Ureter (tissue), 1 donor: ENCODE data around the gene GPS1. TPM values are rescaled to one million over a fixed set of nuclear protein-coding genes. Genes with fewer than 3 reads are reported as not detected.

Source experiments
- DNase-seq: peaks from one replicate; pipeline ENCODE4 v3.0.0-alpha.2; 2020; ENCODE audit warnings: low spot score
- total RNA-seq: library from RNA; stranded (reverse); gene quantifications from one replicate; pipeline ENCODE4 v1.2.4, GENCODE V29; 2023
- donor health status: DM: yes; HTN: yes; CAD: no.

The GPS1 gene
- 91.2 TPM for total RNA-seq

DNA sequence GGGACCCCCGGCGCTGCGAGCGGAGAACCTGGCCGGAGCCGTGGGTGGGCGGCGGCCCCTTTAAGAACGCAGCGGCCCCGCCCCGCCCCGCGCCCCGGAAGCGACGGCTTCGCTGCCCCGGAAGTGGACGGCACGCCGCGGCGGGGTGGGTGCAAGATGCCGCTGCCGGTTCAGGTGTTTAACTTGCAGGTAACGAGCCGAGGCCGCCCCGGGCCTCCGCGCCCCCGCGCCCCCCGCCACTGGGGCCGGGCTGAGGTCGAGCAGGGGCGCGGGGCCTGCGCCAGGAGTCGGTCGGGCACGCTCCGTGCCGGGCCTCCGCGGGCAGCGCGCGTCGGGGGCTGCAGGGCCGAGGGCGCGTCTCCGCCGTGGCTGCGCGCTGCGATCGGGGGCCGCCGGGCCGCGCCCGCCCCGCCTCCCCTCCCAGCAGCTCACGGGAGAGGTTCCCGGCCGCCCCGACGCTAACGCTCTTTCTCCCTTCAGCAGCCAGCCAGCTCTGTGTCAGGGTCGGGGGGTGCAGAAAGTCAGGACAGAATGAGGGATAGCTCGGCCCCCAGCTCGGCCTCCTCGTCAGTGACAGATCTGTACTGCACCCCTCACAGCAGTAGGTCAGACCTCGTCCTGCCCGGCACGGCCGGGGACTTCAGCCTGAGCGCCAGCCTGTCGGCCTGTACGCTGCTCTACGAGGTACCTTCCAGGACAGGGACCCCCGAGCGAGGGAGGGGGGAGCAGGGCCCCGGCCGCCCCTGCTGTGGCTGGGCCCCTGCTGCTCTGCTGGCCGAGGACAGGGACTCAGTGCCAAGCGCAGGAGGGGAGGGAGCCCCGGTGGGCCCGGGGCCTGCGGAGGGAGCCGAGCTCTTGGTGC is at the start of gene GPS1, which contains the start of gene RFNG:
TSS of gene GPS1 (plus strand) at position 123 of the 862 bp plus-strand sequence. CDS start at position 157, 34 bp downstream.
TSS of gene RFNG (minus strand) at position 36 of the 862 bp plus-strand sequence. CDS start 45 bp downstream, outside the sequence.
- DNase-seq = peak; percentile 80

DNA sequence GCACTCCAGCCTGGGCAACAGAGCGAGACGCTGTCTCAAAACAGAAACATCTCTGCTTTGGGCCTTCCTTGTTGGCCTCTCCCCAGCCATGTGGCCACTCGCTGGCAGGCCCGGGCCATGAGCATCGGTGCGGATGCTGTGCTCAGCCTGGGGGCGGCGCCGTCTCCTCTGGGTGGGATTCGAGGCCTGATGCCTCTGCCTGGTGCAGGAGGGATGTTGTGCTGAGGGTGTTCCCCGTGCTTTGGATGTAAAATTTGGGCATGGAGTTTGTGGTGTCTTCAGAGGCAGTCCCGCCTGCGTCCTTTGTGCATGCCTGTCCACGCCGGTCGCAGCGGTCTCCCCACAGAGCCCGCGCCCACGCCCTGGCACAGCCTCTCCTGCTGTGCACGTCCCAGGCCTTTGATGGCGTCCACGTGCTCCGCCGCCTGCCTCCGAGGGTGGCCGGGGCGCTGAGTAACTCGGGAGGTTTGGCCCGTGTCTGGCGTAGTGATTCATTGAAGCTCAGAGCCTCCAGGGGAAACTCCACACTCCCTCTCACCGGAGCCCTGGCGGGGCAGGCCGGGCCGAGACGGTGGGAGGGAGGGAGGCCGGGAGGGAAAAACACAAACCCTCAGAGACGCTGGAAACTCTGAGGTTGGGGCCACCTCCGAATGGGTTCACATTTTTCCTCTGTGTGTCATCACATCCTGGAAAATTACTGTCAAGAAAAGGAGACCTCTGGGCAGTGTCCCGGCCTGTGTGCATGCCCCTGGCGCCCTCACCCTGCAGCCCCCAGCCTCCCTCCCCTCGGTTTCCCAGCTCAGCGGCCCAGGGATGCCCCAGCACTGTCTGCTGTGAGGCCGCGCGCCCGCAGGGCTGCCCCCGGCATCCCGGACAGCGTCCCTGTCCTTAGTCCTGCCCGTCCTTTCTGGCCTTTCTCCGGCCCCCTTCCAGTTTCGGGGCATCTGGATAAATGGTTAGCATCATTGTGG is 48.0 kb upstream of the GPS1 start:
- DNase-seq = peak; percentile 79

DNA sequence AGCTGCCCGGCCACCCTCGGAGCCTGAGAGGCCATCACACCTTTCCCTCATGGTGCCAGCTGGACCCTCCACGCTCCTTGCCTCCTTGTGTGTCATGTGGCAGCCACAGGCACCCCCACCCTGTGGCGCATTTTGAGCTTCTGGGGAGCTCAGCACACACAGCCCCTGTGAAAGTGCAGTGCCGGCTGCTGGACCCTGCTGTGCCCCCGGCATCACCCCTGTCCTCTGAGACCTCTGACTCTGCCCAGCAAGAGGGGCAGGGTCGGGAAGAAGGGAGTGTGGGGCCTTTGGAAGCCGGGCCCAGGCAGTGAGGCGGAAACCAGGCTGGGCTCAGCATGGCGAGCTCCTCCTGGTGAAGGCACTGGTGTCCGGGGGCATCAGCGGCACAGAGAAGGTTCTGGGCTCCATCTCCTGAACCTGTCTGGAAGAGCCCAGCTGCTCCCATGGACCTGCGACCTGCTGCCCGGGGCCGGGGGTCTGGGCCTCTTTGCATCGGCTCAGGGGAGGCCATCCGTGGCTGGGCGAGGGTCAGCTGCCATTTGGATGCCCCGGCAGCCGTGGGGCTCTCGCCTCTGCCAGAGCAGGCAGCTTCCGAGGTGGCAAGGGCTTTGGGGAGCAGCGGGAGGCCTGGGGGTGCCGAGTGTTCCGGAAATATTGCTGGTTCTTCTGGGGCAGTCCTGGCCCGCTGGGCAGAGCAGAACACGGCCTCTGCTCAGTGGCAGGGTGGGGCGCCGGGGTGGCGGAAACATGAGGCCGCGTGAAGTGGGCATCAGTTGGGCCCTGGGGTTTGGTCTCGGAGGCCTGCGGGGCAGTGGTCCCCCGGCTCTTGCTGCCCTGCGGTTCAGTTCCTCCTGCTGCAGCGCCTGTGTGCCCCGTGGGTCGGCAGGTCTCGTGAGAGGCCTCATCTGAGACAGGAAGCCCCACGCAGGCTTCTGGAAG is 46.9 kb upstream of the GPS1 start:
- DNase-seq = no peak

DNA sequence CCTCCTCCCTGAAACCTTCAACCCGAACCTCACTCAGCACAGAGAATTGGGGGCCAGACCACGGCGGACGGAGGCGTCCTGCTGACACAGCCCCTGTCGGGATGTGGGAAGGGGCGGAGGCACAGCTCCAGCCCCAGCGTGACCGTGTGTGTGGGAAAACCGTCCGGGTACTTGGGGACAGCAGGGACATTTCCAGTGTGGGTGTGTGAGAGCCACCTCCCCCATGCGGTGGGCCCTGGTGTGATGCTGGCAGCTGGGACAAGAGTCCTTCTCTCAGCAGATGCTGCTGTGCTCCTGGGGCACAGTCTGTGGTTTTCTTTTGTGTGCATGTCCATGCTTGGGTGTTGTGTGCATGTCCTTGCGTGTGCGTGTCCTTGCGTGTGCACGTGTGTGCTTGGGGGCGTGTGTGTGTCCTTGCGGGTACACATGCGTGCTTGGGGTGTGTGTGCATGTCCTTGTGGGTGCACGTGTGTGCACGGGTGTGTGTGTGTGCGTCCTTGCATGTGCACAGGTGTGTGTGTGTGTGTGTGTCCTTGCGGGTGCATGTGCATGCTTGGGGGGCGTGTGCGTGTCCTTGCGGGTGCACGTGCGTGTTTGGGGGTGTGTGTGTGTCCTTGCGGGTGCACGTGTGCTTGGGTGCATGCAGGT is 45.9 kb upstream of the GPS1 start:
- DNase-seq = no peak

DNA sequence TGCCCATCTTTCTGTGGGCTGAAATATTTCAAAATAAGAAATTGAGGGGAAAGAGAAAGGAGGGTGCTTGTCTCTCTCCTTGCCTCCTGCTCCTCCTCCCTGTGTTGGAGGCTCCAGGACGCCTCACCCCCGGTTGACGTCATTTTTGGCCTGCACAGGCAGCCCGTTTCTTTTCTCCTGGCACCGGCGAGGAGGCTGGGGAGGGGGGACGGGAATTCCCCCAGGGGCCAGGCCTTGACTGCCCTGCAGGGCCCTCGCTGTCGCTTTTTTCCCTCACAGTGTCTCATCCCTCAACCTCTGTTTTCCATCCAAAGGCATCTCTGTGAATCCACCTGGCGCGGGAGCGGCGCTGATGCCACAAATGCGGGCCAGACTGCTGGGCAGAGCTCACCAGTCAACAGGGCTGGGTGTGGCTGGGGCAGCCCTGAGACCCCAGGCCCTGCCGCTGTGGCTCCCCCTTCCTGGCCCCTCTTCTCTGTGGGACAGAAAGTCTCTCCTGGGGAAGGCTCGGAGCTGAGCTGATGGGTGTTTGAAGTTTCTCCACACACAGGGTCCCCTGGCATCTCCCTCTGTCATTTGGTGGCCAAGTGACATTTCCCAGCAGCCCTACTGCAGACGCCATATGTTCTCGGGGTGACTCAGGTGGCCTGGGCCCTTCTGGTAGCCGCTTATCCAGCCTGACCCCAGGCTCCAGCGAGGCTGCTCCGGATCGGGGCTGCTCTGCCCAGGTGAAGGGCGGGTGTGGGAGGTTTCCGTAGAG is 45.0 kb upstream of the GPS1 start:
- no peak for DNase-seq

DNA sequence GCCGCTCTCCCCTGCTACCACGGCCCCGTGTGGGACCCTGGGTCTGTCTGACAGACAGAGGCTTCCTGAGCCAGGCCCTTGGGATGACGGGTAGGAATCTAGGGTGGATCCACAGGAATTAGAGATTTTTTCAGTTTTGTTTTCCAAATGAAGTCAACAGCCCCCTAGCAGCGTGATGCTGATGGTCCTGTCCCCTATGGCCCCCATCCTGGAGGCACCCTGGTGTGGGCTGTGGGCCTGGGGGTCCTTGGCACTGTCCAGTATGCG is 44.5 kb upstream of the GPS1 start:
- DNase-seq = no peak

DNA sequence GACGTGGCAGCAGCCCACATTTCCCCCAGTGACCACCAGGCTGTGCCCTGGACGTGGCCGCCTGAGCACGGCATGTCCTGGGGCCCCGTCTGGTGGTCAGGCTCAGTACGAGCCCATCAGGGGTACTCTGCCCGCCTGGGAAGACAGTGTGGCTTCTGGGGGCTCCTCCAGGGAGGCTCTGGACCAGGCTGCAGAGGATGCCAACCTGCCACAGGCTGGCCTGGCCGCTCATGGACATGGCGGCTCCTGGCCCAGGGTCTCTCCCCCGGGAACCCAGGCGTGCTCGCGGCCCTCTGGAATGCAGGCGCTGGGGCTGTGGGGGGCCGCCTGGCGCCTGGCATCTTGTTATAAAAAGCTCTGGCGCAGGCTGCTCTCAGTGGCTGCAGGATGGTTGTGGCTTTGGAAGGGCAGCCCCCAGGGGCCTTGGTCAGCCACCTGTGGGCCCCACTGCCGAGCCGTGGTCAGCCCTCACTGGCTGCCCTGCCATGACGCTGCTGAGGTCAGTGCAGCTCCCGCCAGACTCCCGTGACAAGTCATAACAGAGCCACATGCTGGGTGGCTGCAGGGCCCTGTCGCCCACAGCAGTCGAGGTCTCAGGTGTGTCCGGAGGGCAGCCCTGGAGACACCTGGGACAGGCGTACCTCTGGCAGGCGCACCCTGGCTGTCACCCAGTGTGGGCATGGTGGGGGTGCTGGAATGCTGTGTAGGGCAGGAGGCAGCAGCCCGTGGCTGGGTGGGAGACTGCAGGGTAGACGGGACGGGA is 44.0 kb upstream of the GPS1 start:
- no peak for DNase-seq

DNA sequence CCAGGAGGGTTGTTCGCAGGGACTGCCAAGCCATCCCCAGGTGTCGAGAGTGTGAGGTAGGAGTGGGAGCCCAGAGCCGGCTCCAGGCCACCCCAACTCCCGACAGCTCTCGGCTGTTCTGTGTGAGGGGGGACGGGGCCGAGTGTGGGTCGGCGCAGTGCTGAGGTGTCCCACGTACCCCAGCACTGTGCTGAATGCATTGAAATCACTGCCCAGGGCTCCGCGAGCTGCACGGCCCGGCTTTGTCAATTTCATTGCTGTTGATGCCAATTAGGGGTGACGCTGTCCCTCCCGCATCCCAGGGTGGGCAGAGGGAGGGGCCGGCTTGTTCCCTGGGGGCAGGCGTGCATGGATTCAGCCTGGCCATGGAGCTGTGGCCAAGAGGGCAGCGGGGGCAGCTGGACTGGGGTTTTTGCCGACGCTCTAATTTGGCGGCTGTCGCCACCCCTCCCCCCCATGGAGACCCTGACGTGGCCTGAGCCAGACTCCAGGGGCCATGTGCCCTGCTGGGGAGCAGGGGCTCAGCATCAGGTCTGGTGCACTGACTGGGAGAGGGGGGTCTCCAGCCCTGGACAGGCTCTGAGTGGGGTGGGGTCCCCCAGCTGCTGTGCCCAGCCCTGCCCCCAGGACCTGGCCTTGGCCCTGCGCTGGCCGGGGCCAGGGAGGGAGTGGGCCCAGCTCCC is 43.3 kb upstream of the GPS1 start:
- no peak for DNase-seq

DNA sequence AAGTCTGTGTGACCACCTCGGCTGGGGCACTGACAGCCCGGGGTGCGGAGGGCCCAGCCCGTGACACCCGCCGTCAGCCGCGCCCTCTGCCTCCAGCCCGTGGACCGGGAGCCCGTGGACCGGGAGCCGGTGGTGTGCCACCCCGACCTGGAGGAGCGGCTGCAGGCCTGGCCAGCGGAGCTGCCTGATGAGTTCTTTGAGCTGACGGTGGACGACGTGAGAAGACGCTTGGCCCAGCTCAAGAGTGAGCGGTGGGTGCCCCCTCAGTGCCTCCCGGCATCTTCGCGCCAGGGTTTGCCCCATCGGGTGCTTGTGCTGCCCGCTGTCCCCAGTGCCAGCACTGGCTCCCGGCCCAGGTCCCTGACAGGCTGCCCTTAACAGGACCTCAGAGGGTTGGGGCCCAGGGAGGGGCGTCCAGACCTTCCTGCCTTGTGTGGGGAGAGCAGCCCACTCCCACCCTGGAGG is 42.7 kb upstream of the GPS1 start:
- no peak for DNase-seq

DNA sequence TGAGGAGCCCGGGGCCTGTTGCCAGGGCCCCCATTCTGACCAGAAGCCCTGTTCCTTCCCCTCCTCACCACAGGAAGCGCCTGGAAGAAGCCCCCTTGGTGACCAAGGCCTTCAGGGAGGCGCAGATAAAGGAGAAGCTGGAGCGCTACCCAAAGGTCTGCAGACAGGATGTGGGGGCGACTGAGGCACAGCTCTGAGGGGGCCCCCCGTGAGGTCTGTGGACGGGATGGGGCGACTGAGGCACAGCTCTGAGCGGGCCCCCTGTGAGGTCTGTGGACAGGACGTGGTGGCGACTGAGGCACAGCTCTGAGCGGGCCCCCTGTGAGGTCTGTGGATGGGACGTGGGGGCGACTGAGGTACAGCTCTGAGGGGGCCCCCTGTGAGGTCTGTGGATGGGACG is 42.3 kb upstream of the GPS1 start:
- no peak for DNase-seq

DNA sequence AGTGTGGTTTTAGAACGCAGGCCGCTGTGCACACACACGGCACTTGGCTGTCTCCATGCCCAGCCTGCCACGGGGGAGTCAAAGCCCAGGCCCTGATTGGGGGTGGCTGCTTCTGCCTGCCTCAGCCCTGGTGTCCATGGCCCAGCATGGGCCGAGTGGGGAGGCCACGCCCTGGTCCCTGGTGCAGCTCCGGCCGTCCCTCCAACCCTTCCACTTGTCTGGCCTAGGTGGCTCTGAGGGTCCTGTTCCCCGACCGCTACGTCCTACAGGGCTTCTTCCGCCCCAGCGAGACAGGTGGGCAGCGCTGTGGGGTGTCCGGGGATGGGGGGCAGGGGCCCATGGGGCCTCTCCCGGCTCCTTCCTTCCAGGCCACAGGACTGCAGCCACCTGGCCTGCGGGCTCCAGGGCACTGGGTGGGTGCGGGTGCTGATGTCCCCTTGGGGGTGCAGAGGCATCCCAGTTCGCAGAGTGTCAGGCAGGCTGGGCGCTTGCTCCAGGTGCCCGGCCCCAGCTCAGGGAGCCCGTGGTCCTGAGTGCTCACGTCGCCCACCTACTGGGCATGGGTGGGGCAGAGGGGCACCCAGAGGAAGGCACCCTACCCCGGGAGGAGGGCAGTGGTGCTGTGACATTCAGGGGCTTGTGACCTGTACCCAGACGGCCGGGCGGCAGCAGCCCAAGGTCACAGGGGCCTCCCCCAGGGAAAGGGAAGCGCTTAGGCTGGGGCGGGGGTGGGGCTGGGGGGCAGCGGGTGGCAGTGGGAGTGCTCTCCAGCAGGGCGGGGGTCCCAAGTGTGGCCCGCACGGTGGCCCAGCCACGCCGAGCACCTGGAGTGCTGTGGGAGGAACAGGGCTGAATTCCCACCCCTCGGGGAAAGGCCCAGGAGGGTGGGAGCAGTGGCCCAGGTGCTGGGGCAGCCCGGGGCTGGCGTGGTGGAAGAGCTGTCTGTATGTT is 40.8 kb upstream of the GPS1 start:
- no peak for DNase-seq

DNA sequence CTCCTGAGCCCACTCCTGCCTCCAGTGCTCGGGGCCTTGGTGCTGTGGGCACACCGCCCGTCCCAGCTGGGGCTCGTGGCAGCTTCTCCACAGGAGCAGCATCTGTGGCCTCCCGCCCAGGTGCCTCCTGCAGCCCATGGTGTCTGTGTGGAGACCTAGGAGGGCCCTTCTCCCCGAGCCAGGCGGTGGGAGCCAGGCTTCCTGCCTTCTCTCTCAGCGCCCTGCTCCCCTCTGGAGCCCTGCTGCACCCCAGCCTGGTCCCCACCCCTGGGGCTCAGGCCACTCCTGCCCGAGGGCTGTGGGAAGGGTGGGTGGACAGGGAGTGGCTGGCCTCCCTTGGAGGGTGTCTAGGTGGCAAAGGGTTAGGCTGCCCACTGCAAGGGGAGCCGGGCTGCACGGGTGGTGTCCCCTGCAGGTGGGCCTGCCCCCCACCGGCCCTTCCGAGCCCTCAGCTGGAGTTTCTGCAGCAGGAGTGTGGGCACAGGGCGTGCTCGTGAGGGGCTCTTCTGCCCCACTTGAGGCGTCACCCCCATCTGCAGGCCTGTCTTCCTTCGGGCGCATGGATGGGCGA is 40.0 kb upstream of the GPS1 start:
- DNase-seq = no peak

DNA sequence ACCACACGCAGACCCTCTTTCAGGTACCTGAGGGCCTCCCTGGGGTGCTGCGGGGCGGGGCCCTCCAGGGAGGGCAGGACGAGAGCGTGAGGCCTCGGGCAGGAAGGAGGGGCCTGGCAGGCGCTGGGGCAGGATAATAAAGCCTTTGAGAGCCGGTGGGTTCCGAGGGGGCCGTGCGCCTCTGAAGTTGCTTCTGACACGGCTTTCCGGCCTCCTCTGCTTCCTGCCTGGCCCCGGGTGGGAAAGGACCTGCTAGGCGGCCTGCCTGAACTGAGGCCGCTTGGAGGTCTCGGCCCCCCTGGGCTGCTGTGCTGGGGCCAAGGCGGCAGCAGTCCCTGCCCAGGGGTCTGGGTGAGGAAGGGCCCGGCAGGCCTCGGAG is 39.4 kb upstream of the GPS1 start:
- DNase-seq = no peak

DNA sequence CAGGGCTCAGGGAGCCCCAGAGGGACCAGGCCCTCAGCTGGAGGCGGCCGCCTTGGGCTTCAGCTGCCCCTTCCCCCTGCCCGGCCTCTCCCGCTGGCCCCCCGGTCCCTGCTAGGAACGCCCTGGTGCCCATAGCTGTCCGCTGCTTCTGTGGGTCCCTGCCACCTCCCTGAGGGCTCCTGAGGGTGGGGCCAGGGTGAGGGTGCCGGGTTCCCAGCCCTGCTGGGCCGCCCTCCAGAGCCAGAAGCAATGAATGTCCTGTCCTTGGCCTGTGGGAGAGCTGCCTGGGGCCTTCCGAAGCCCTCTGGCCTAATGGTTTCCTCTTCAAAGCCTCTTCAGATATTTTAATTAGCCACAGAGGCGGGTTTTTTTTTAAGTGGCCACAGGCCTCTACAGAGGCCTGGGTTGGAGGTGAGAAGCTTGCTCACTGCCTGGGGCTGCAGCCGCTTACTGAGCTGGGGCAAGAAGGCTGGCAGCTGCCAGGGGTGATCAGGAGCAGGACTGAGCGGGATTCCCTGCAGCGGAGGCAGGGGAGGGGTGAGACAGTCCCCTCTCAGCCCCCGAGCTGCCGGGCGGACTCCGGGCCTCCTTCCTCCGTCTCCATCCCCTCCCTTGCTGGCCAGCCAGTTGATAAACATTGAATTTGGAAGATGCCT is 38.9 kb upstream of the GPS1 start:
- DNase-seq = no peak

DNA sequence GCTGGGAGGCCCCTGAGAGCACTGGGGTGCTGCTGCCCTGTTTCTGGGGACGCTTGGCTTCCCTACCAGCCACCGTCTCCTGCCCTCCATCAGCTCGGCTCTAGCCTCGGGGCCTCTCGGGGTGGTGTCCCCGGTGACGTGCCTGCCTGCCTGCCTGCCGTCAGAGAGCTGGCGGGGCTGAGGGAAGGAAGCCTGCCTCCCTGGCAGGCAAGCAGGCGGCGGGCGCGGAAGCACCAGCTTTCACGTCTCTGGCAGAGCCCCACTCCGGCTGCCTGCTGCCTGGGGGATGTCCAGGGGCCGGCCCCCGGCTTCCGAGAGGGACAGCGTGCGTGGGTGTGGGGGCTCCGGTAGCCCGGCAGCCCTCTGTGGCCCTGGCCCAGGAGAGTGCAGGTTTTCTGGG is 38.4 kb upstream of the GPS1 start:
- no peak for DNase-seq

DNA sequence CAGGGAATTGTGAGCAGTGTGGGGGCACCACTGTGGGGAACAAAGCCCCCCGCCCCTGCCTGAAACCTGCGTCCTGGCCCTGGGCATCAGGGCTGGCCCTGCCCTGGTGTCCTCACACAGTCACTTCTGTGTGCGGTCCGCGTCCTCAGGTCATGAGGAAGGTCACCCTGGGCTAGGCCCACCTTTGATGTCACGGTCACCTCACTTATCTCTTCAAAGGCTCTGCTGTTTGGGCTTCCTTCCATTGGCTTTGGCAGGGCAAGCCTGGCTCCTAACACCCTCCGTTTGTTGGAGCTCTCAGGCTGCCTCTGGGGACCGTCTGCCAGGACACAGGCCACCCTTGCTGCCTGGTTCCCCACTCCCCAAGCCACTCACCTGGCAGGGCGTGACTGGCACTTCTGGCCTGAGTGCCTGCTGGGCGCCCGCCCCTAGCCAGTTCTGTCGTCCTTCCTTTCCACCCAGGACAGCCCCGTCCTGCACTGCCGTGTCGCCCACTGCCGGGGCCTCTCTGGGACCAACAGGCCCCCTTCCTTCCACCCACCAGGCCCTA is 37.9 kb upstream of the GPS1 start:
- no peak for DNase-seq

DNA sequence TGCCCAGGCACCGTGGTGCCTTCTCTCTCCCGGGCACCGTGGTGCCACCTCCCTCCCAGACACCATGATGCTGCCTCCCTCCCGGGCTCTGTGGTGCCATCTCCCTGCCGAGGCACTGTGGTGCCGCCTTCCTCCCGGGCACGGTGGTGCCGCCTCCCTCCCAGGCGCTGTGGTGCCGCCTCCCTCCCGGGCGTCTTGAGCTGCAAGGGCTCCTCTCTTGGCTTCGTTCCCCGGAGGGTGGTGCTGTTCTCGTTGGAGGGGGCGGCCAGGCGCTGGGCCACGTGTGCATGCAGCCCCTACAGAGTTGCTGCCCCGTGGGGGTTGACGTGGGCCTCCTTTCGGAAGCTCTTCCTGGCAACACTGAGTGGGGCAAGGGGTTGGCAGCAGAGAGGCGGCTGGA is 37.3 kb upstream of the GPS1 start:
- no peak for DNase-seq
